Right atrium auricular region (tissue), 2 donors: ENCODE data around the gene VSTM4. TPM values are rescaled to one million over a fixed set of nuclear protein-coding genes. Genes with fewer than 3 reads are reported as not detected.

ENCODE experiments used
- DNase-seq: peaks from one replicate; pipeline ENCODE4 v3.0.0-alpha.2; 2019; ENCODE audit warnings: low spot score
- H3K27ac ChIP-seq, 2 donors: fragments of 200-600 bp; sonication (generic); 1 replicate in 1 of 2; 2 replicates in 1 of 2; pipeline ENCODE4 v1.5.1; 2016 to 2019
- H3K27me3 ChIP-seq, 2 donors: fragments of 200-600 bp; sonication (generic); one replicate each; pipeline versions ENCODE4 v1.5.1 to v1.6.0; 2017 to 2019
- H3K36me3 ChIP-seq: fragments of 200-600 bp; sonication (generic); one replicate; pipeline ENCODE4 v1.5.1; 2016
- H3K4me1 ChIP-seq, 2 donors: fragments of 200-600 bp; sonication (generic); one replicate each; pipeline versions ENCODE4 v1.5.1 to v1.6.0; 2017 to 2019
- H3K4me3 ChIP-seq, 2 donors: fragments of 200-600 bp; sonication (generic); 1 replicate in 1 of 2; 2 replicates in 1 of 2; pipeline ENCODE4 v1.5.1; 2017 to 2019; ENCODE audit warnings: mild to moderate bottlenecking in 1 of 2, moderate library complexity in 1 of 2
- H3K9me3 ChIP-seq, 2 donors: fragments of 200-600 bp; sonication (generic); one replicate each; pipeline ENCODE4 v1.5.1; 2019
- CTCF ChIP-seq, 2 donors: fragments of 200-600 bp; sonication (generic); IDR thresholded peaks; one replicate each; pipeline ENCODE4 v1.5.1; 2019; ENCODE audit warnings: antibody characterized with exemption in 2 of 2
- total RNA-seq, 2 donors: library from RNA; depleted of rRNA; stranded (reverse); fragments of >200 nt; gene quantifications; one replicate each; pipeline ENCODE4 v1.1.0, GENCODE V29; 2016

The VSTM4 gene
- total RNA-seq, 2 donors from 2014 or later, result 17.6 to 22.7 TPM

- Histone ChIP-seq H3K27me3 (no peaks in the 10 kb centered on the region), H3K4me3 (peak overlapping the region; percentile 55 to 72), H3K36me3 (no peaks in the 10 kb centered on the region), H3K9me3 (no peaks in the 10 kb centered on the region), H3K27ac (peak overlapping the region; percentile 86), H3K4me1 (peaks cover 0 to 51% of the 10 kb centered on the region in 2 donors)
- DNase-seq, result no peak
- TF ChIP-seq CTCF (IDR thresholded peaks at IDR 0.05), result no peak
Observed at GRCh38 chr10:49114718-49115014, 656 bp downstream of the VSTM4 start.

GRCh38 chr10:49113741-49114141, 1.6 kb downstream of the VSTM4 start:
- H3K27ac ChIP-seq, result peak overlapping the region; percentile 86
- H3K27me3 ChIP-seq, result no peaks in the 10 kb centered on the region
- no peaks in the 10 kb centered on the region for H3K9me3 ChIP-seq
- H3K4me1 ChIP-seq, result peaks cover 0 to 60% of the 10 kb centered on the region in 2 donors
- DNase-seq, result peak; percentile 57
- H3K4me3 ChIP-seq, result peak overlapping the region in 1 of 2 donors; percentile 72
- no peak for TF ChIP-seq CTCF (IDR thresholded peaks at IDR 0.05)
- H3K36me3 ChIP-seq, result no peaks in the 10 kb centered on the region

- Histone ChIP-seq H3K27me3 (no peaks in the 10 kb centered on the region), H3K27ac (no peak overlapping the region), H3K4me3 (no peak overlapping the region), H3K36me3 (no peaks in the 10 kb centered on the region), H3K4me1 (peaks cover 0 to 68% of the 10 kb centered on the region in 2 donors), H3K9me3 (no peaks in the 10 kb centered on the region)
- peak; percentile 47 for DNase-seq
- no peak for TF ChIP-seq CTCF (IDR thresholded peaks at IDR 0.05)
Observed at GRCh38 chr10:49112851-49113250, 2.5 kb downstream of the VSTM4 start.

- Histone ChIP-seq H3K9me3 (no peaks in the 10 kb centered on the region), H3K4me3 (no peak overlapping the region), H3K27me3 (no peaks in the 10 kb centered on the region), H3K36me3 (no peaks in the 10 kb centered on the region), H3K27ac (peak overlapping the region in 1 of 2 donors; percentile 19), H3K4me1 (peaks cover 0 to 75% of the 10 kb centered on the region in 2 donors)
- DNase-seq, result peak; percentile 30
- no peak for TF ChIP-seq CTCF (IDR thresholded peaks at IDR 0.05)
Observed at GRCh38 chr10:49112098-49112497, 3.2 kb downstream of the VSTM4 start.

GRCh38 chr10:49111320-49111698, 4.0 kb downstream of the VSTM4 start:
- H3K27me3 ChIP-seq, result no peaks in the 10 kb centered on the region
- H3K27ac ChIP-seq, result peak overlapping the region in 1 of 2 donors; percentile 19
- no peak overlapping the region for H3K4me3 ChIP-seq
- DNase-seq, result peak; percentile 52
- no peak for TF ChIP-seq CTCF (IDR thresholded peaks at IDR 0.05)
- H3K4me1 ChIP-seq, result peaks cover 0 to 83% of the 10 kb centered on the region in 2 donors
- H3K36me3 ChIP-seq, result no peaks in the 10 kb centered on the region
- H3K9me3 ChIP-seq, result no peaks in the 10 kb centered on the region

- no peaks in the 10 kb centered on the region for H3K9me3 ChIP-seq
- peak overlapping the region in 1 of 2 donors; percentile 30 for H3K27ac ChIP-seq
- no peak for TF ChIP-seq CTCF (IDR thresholded peaks at IDR 0.05)
- H3K27me3 ChIP-seq, result no peaks in the 10 kb centered on the region
- peak; percentile 47 for DNase-seq
- no peak overlapping the region for H3K4me3 ChIP-seq
- H3K36me3 ChIP-seq, result no peaks in the 10 kb centered on the region
- H3K4me1 ChIP-seq, result peaks cover 0 to 88% of the 10 kb centered on the region in 2 donors
Observed at GRCh38 chr10:49110684-49111319, 4.5 kb downstream of the VSTM4 start.
